HepG2 (cell line): ENCODE data around the gene PHF3.

ENCODE experiments used
- CBX2 ChIP-seq, 2 experiments: fragments of 200-600 bp in 1 of 2; sonication (generic); formaldehyde crosslinking in 1 of 2; IDR thresholded peaks; 2 replicates each; pipeline versions ENCODE4 v1.7.0 to v1.8.1; 2018 to 2022; ENCODE audit warnings: low read depth in 2 of 2, low read length in 1 of 2, mild to moderate bottlenecking in 1 of 2, missing genetic modification reagents in 1 of 2
- CC2D1A ChIP-seq: sonication (generic); formaldehyde crosslinking; IDR thresholded peaks from 2 replicates; pipeline ENCODE4 v1.8.1; 2023; ENCODE audit warnings: mild to moderate bottlenecking, missing genetic modification reagents
- NFE2 ChIP-seq: sonication (generic); formaldehyde crosslinking; IDR thresholded peaks from 2 replicates; pipeline ENCODE4 v1.4.0; 2020; ENCODE audit warnings: missing genetic modification reagents
- PHF5A ChIP-seq: IDR thresholded peaks from one replicate; pipeline ENCODE4 v1.6.1; 2018; ENCODE audit warnings: low read depth, missing genetic modification reagents; ENCODE audit not compliant: unreplicated experiment
- POLR2AphosphoS2 ChIP-seq: IDR thresholded peaks from 2 replicates; pipeline ENCODE4 v1.6.1; 2011; ENCODE audit warnings: low read depth, low read length, improper control_type of control experiment
- SRSF9 ChIP-seq: fragments of 200-400 bp; formaldehyde crosslinking; IDR thresholded peaks from 2 replicates; pipeline ENCODE4 v1.6.1; 2018; ENCODE audit warnings: borderline replicate concordance, mild to moderate bottlenecking, low read depth, low read length; ENCODE audit not compliant: insufficient read depth, poor library complexity, severe bottlenecking
- TCF7L2 ChIP-seq: IDR thresholded peaks from 2 replicates; pipeline ENCODE4 v1.6.1; 2011; ENCODE audit warnings: mild to moderate bottlenecking, low read depth, low read length, moderate library complexity
- ZNF274 ChIP-seq: sonication (generic); formaldehyde crosslinking; IDR thresholded peaks from 2 replicates; pipeline ENCODE4 v1.5.1; 2020; ENCODE audit warnings: mild to moderate bottlenecking, missing genetic modification reagents
- ZNF326 ChIP-seq: sonication (generic); formaldehyde crosslinking; IDR thresholded peaks from 2 replicates; pipeline ENCODE4 v1.4.0; 2020; ENCODE audit warnings: missing genetic modification reagents, borderline replicate concordance
- TF ChIP-seq, protein P1 (sequence below): sonication (generic); formaldehyde crosslinking; IDR thresholded peaks from 2 replicates; pipeline ENCODE4 v1.5.0; 2020; ENCODE audit warnings: mild to moderate bottlenecking, missing genetic modification reagents, moderate library complexity
- TF ChIP-seq, protein P2 (sequence below): sonication (generic); formaldehyde crosslinking; IDR thresholded peaks from 2 replicates; pipeline ENCODE4 v1.9.0; 2022; ENCODE audit warnings: low read depth, missing genetic modification reagents
- TF ChIP-seq, protein P3 (sequence below), 2 experiments: IDR thresholded peaks; 2 replicates each; pipeline ENCODE4 v1.6.1; 2011 to 2012; ENCODE audit warnings: low read length in 2 of 2, borderline replicate concordance in 1 of 2, low read depth in 1 of 2, mild to moderate bottlenecking in 1 of 2, moderate library complexity in 1 of 2
- TF ChIP-seq, protein P4 (sequence below): sonication (generic); formaldehyde crosslinking; conservative IDR thresholded peaks from 2 replicates; pipeline ENCODE4 v1.4.0; 2020; ENCODE audit warnings: missing genetic modification reagents

DNA sequence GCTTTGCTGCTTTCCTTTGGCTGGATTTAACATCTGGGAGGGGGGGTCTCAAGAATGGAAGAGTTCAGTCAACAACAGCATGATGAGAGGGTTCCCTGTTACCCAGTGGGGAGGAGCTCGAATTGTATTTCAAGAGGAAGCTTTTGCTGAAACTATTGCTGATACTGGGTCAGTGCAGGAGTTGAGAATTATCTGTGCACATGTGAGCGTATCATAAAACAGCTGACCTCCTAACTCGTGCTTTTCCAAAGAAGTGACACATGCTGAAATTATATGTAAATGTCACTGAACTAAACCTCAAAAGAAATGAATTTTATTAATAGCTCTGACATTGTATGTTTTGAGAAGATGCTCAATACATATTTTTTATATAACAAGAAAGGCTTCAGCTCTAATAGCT, 96.3 kb downstream of the PHF3 start:
- TF ChIP-seq, protein P1, sequence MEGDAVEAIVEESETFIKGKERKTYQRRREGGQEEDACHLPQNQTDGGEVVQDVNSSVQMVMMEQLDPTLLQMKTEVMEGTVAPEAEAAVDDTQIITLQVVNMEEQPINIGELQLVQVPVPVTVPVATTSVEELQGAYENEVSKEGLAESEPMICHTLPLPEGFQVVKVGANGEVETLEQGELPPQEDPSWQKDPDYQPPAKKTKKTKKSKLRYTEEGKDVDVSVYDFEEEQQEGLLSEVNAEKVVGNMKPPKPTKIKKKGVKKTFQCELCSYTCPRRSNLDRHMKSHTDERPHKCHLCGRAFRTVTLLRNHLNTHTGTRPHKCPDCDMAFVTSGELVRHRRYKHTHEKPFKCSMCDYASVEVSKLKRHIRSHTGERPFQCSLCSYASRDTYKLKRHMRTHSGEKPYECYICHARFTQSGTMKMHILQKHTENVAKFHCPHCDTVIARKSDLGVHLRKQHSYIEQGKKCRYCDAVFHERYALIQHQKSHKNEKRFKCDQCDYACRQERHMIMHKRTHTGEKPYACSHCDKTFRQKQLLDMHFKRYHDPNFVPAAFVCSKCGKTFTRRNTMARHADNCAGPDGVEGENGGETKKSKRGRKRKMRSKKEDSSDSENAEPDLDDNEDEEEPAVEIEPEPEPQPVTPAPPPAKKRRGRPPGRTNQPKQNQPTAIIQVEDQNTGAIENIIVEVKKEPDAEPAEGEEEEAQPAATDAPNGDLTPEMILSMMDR (CRISPR knock-in tag): no peak
- no peak for TF ChIP-seq NFE2
- TF ChIP-seq, protein P2, sequence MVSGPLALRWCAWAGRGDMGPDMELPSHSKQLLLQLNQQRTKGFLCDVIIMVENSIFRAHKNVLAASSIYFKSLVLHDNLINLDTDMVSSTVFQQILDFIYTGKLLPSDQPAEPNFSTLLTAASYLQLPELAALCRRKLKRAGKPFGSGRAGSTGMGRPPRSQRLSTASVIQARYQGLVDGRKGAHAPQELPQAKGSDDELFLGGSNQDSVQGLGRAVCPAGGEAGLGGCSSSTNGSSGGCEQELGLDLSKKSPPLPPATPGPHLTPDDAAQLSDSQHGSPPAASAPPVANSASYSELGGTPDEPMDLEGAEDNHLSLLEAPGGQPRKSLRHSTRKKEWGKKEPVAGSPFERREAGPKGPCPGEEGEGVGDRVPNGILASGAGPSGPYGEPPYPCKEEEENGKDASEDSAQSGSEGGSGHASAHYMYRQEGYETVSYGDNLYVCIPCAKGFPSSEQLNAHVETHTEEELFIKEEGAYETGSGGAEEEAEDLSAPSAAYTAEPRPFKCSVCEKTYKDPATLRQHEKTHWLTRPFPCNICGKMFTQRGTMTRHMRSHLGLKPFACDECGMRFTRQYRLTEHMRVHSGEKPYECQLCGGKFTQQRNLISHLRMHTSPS (CRISPR knock-in tag): no peak
- TF ChIP-seq TCF7L2: no peak
- TF ChIP-seq ZNF274 (CRISPR knock-in tag): no peak
- TF ChIP-seq, protein P3, sequence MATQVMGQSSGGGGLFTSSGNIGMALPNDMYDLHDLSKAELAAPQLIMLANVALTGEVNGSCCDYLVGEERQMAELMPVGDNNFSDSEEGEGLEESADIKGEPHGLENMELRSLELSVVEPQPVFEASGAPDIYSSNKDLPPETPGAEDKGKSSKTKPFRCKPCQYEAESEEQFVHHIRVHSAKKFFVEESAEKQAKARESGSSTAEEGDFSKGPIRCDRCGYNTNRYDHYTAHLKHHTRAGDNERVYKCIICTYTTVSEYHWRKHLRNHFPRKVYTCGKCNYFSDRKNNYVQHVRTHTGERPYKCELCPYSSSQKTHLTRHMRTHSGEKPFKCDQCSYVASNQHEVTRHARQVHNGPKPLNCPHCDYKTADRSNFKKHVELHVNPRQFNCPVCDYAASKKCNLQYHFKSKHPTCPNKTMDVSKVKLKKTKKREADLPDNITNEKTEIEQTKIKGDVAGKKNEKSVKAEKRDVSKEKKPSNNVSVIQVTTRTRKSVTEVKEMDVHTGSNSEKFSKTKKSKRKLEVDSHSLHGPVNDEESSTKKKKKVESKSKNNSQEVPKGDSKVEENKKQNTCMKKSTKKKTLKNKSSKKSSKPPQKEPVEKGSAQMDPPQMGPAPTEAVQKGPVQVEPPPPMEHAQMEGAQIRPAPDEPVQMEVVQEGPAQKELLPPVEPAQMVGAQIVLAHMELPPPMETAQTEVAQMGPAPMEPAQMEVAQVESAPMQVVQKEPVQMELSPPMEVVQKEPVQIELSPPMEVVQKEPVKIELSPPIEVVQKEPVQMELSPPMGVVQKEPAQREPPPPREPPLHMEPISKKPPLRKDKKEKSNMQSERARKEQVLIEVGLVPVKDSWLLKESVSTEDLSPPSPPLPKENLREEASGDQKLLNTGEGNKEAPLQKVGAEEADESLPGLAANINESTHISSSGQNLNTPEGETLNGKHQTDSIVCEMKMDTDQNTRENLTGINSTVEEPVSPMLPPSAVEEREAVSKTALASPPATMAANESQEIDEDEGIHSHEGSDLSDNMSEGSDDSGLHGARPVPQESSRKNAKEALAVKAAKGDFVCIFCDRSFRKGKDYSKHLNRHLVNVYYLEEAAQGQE (IDR thresholded peaks at IDR 0.05; ENCODE audit: borderline replicate concordance in 1 of 2, low read depth in 1 of 2, low read length in 2 of 2): no peak
- no peak for TF ChIP-seq PHF5A (CRISPR knock-in tag)
- no peak for TF ChIP-seq SRSF9
- TF ChIP-seq, protein P4, sequence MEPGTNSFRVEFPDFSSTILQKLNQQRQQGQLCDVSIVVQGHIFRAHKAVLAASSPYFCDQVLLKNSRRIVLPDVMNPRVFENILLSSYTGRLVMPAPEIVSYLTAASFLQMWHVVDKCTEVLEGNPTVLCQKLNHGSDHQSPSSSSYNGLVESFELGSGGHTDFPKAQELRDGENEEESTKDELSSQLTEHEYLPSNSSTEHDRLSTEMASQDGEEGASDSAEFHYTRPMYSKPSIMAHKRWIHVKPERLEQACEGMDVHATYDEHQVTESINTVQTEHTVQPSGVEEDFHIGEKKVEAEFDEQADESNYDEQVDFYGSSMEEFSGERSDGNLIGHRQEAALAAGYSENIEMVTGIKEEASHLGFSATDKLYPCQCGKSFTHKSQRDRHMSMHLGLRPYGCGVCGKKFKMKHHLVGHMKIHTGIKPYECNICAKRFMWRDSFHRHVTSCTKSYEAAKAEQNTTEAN: no peak
- TF ChIP-seq CC2D1A (CRISPR knock-in tag): no peak
- no peak for TF ChIP-seq ZNF326 (CRISPR knock-in tag)
- TF ChIP-seq POLR2AphosphoS2: no peak
- no peak for TF ChIP-seq CBX2 (IDR thresholded peaks at IDR 0.05; ENCODE audit: low read depth, low read length)
- no peak for TF ChIP-seq CBX2 (CRISPR knock-in tag; IDR thresholded peaks at IDR 0.05; ENCODE audit: low read depth)
